HG03039 (cell line): Measurements from ENCODE around the gene USP17L19.
"Not testable (repeated sequence)": the region's sequence is repeated elsewhere in the genome, so short reads cannot be mapped to it uniquely, and the experiment has no call there.

Experiments used
- ATAC-seq: cut with Tn5 transposase; IDR thresholded peaks from one replicate; pipeline ENCODE4 v1.9.1; 2021; ENCODE audit warnings: mild to moderate bottlenecking, moderate library complexity; ENCODE audit not compliant: unreplicated experiment

Gene USP17L19, protein sequence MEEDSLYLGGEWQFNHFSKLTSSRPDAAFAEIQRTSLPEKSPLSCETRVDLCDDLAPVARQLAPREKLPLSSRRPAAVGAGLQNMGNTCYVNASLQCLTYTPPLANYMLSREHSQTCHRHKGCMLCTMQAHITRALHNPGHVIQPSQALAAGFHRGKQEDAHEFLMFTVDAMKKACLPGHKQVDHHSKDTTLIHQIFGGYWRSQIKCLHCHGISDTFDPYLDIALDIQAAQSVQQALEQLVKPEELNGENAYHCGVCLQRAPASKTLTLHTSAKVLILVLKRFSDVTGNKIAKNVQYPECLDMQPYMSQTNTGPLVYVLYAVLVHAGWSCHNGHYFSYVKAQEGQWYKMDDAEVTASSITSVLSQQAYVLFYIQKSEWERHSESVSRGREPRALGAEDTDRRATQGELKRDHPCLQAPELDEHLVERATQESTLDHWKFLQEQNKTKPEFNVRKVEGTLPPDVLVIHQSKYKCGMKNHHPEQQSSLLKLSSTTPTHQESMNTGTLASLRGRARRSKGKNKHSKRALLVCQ

DNA sequence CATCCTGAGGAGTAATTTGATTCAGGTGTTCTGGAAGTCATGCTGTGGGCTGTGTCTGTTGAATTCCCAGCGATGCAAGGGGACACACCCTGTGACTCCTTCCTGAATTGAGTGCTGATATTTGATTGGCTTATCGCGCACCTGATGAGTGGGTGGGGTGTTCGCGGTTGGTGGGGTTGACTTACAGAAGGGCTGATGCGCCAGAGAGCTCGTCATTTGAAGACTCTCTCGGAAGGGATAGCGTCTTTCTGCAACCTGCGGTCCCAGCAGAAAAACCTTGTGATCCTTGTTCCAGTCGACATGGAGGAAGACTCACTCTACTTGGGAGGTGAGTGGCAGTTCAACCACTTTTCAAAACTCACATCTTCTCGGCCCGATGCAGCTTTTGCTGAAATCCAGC is at the start of gene USP17L19:
Gene USP17L19, plus strand, starts transcription at position 301 of the 400 bp plus-strand sequence. Its CDS starts 0 bp downstream, at position 301.
- ATAC-seq: not testable (repeated sequence)

GRCh38 chr4:9210357-9210756 is 42.8 kb upstream of the USP17L19 start, which contains the start of gene USP17L10:
Gene USP17L10, plus strand, starts transcription at chr4:9210657. Its CDS starts 0 bp downstream, at chr4:9210657.
- not testable (repeated sequence) for ATAC-seq

GRCh38 chr4:9214701-9215100 is 38.5 kb upstream of the USP17L19 start:
- not testable (repeated sequence) for ATAC-seq

DNA sequence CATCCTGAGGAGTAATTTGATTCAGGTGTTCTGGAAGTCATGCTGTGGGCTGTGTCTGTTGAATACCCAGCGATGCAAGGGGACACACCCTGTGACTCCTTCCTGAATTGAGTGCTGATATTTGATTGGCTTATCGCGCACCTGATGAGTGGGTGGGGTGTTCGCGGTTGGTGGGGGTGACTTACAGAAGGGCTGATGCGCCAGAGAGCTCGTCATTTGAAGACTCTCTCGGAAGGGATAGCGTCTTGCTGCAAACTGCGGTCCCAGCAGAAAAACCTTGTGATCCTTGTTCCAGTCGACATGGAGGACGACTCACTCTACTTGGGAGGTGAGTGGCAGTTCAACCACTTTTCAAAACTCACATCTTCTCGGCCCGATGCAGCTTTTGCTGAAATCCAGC is 38.1 kb upstream of the USP17L19 start, which contains the start of gene USP17L11:
Gene USP17L11, plus strand, starts transcription at position 301 of the 400 bp plus-strand sequence. Its CDS starts 0 bp downstream, at position 301.
- not testable (repeated sequence) for ATAC-seq

DNA sequence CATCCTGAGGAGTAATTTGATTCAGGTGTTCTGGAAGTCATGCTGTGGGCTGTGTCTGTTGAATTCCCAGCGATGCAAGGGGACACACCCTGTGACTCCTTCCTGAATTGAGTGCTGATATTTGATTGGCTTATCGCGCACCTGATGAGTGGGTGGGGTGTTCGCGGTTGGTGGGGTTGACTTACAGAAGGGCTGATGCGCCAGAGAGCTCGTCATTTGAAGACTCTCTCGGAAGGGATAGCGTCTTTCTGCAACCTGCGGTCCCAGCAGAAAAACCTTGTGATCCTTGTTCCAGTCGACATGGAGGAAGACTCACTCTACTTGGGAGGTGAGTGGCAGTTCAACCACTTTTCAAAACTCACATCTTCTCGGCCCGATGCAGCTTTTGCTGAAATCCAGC is 33.3 kb upstream of the USP17L19 start, which contains the start of gene USP17L12:
Gene USP17L12, plus strand, starts transcription at position 301 of the 400 bp plus-strand sequence. Its CDS starts 0 bp downstream, at position 301.
- not testable (repeated sequence) for ATAC-seq

GRCh38 chr4:9224596-9224995 is 28.6 kb upstream of the USP17L19 start, which contains the start of gene USP17L13:
Gene USP17L13, plus strand, starts transcription at chr4:9224896. Its CDS starts 0 bp downstream, at chr4:9224896.
- ATAC-seq: not testable (repeated sequence)

DNA sequence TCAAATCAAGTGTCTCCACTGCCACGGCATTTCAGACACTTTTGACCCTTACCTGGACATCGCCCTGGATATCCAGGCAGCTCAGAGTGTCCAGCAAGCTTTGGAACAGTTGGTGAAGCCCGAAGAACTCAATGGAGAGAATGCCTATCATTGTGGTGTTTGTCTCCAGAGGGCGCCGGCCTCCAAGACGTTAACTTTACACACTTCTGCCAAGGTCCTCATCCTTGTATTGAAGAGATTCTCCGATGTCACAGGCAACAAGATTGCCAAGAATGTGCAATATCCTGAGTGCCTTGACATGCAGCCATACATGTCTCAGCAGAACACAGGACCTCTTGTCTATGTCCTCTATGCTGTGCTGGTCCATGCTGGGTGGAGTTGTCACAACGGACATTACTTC is 22.9 kb upstream of the USP17L19 start:
- ATAC-seq: not testable (repeated sequence)

GRCh38 chr4:9234085-9234484 is 19.1 kb upstream of the USP17L19 start, which contains the start of gene USP17L15:
Gene USP17L15, plus strand, starts transcription at chr4:9234385. Its CDS starts 0 bp downstream, at chr4:9234385.
- ATAC-seq: not testable (repeated sequence)

DNA sequence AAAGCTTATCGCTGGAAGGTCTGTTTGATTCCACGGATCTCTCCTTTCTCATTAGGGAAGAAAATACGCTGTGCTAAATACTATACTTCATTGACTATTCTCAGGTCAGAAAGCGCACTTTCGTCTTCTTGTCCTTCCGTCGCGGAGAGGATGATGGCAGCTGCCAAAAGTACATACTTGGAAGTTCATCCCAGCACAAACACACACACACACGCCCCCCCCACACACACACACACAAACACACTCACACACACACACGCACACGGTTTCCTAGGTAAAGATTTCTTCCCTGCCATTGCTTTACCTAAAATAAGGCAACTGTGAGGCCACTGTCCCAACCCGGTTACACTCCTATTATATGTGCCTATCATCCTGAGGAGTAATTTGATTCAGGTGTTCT is 14.7 kb upstream of the USP17L19 start:
- ATAC-seq: not testable (repeated sequence)

DNA sequence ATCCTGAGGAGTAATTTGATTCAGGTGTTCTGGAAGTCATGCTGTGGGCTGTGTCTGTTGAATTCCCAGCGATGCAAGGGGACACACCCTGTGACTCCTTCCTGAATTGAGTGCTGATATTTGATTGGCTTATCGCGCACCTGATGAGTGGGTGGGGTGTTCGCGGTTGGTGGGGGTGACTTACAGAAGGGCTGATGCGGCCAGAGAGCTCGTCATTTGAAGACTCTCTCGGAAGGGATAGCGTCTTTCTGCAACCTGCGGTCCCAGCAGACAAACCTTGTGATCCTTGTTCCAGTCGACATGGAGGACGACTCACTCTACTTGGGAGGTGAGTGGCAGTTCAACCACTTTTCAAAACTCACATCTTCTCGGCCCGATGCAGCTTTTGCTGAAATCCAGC is 9.6 kb upstream of the USP17L19 start, which contains the start of gene USP17L17:
Gene USP17L17, plus strand, starts transcription at position 301 of the 400 bp plus-strand sequence. Its CDS starts 0 bp downstream, at position 301.
- ATAC-seq: not testable (repeated sequence)

- ATAC-seq: not testable (repeated sequence)
Observed at GRCh38 chr4:9247953-9248680, 5.1 kb upstream of the USP17L19 start, which contains the start of gene USP17L18. Gene USP17L18, plus strand, starts transcription at chr4:9248630. Its CDS starts 0 bp downstream, at chr4:9248630.

DNA sequence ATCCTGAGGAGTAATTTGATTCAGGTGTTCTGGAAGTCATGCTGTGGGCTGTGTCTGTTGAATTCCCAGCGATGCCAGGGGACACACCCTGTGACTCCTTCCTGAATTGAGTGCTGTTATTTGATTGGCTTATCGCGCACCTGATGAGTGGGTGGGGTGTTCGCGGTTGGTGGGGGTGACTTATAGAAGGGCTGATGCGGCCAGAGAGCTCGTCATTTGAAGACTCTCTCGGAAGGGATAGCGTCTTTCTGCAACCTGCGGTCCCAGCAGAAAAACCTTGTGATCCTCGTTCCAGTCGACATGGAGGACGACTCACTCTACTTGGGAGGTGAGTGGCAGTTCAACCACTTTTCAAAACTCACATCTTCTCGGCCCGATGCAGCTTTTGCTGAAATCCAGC is 4.6 kb downstream of the USP17L19 start, which contains the start of gene USP17L20:
Gene USP17L20, plus strand, starts transcription at position 301 of the 400 bp plus-strand sequence. Its CDS starts 0 bp downstream, at position 301.
- not testable (repeated sequence) for ATAC-seq

GRCh38 chr4:9262572-9262971 is 9.4 kb downstream of the USP17L19 start, which contains the start of gene USP17L21:
Gene USP17L21, plus strand, starts transcription at chr4:9262872. Its CDS starts 0 bp downstream, at chr4:9262872.
- not testable (repeated sequence) for ATAC-seq

GRCh38 chr4:9267319-9267718 is 14.1 kb downstream of the USP17L19 start, which contains the start of gene USP17L22:
Gene USP17L22, plus strand, starts transcription at chr4:9267619. Its CDS starts 0 bp downstream, at chr4:9267619.
- not testable (repeated sequence) for ATAC-seq

GRCh38 chr4:9271719-9272118 is 18.5 kb downstream of the USP17L19 start:
- not testable (repeated sequence) for ATAC-seq
